Measurements from ENCODE around the gene SCO2. TPM values are rescaled to one million over a fixed set of nuclear protein-coding genes. Genes with fewer than 3 reads are reported as not detected.
A peak's percentile ranks its signal among the peaks of the same experiment; 100 is the strongest.

The SCO2 gene
- total and polyA plus RNA-seq, 2 of the 13 experiments (the other 11 are each of a cell fraction or from before 2014, with no cell fraction given) = 0.32 to 3.7 TPM

DNA sequence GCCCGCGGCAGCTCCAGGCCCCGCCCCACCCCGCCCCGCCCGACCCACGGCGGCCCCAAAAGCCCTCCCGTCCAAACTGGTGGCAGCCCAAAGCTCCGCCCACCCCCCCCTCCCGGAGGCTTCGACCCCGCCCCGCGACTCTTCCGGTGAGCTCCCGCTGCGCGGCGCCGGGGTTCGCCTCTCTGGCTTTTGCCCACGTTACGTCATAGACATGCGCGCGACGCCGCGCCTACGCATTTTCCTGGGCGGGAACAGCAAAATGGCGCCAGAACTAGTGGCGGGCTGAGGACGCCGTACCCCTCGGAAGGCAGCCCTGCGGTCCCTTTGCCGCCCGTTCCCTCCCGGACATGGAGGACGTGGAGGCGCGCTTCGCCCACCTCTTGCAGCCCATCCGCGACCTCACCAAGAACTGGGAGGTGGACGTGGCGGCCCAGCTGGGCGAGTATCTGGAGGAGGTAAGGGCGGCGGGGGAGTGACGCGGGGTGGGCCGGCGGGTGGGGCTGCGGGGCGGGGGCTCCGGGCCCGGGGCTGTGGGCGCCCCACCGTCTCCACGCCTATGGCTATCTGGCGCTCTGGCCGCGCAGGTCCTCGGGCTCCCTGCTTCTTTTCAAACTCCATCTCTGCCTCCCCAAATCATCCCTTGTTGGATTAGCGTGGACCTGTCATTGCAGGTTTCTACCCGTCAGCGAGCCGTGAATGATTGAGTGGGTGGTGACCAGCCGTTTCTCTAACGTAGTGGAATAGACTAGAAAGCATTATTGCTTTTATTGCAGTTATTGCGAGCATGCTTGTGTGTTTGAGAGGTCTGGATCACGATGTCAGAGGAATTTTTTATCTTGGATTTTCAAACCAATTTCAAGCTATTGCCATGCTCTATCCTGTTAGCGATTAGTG is 17.2 kb downstream of the SCO2 start, which contains the start of gene NCAPH2 (continued):
- TF ChIP-seq ZNF75D (CRISPR knock-in tag; IDR thresholded peaks at IDR 0.05; ENCODE audit: borderline replicate concordance) (no peak), MEF2D (CRISPR knock-in tag; IDR thresholded peaks at IDR 0.05) (0 out of 2 replicates have a peak, but pooled peaks have one; percentile 36), IRF2 (CRISPR knock-in tag; IDR thresholded peaks at IDR 0.05) (peak; percentile 65), CEBPB (IDR thresholded peaks at IDR 0.05; ENCODE audit: borderline replicate concordance, low read depth, low read length) (peak; percentile 68; the same call in 1 of the 2 replicates), GPN1 (CRISPR knock-in tag; IDR thresholded peaks at IDR 0.05; ENCODE audit: borderline replicate concordance) (no peak), POLR2G (IDR thresholded peaks at IDR 0.05; ENCODE audit: low read depth, low read length) (peak; percentile 58), ZNF746 (CRISPR knock-in tag; IDR thresholded peaks at IDR 0.05) (peak; percentile 51; the same call in 1 of the 2 replicates), TMF1 (CRISPR knock-in tag; IDR thresholded peaks at IDR 0.05; ENCODE audit: low read depth) (peak; percentile 84), AGO2 (optimal IDR thresholded peaks at IDR 0.05; ENCODE audit: low read depth, low read length) (no peak), HMG20A (CRISPR knock-in tag; IDR thresholded peaks at IDR 0.05; ENCODE audit: borderline replicate concordance) (no peak), FOSL2 (CRISPR knock-in tag; IDR thresholded peaks at IDR 0.05) (peak; percentile 37), DMAP1 (CRISPR knock-in tag; IDR thresholded peaks at IDR 0.05) (peak; percentile 64), YEATS4 (CRISPR knock-in tag; IDR thresholded peaks at IDR 0.05; ENCODE audit: borderline replicate concordance) (peak; percentile 39; the same call in 1 of the 2 replicates), RFX1 (IDR thresholded peaks at IDR 0.05) (no peak), ZNF749 (CRISPR knock-in tag; IDR thresholded peaks at IDR 0.05; ENCODE audit: borderline replicate concordance) (no peak), SALL1 (CRISPR knock-in tag; IDR thresholded peaks at IDR 0.05) (peak; percentile 79), ZNF451 (CRISPR knock-in tag; IDR thresholded peaks at IDR 0.05) (0 out of 2 replicates have a peak, but pooled peaks have one; percentile 33), POLR2A (IDR thresholded peaks at IDR 0.05; ENCODE audit: insufficient read depth in 1 of 2, low read depth in 2 of 2, low read length in 2 of 2) (peak; percentile 81 to 87), FOXM1 (CRISPR knock-in tag; IDR thresholded peaks at IDR 0.05) (no peak), ZNF225 (CRISPR knock-in tag; IDR thresholded peaks at IDR 0.05) (peak; percentile 51; the same call in 1 of the 2 replicates), TARDBP (CRISPR knock-in tag; IDR thresholded peaks at IDR 0.05) (peak; percentile 71; the same call in 1 of the 2 replicates)
- TF ChIP-seq, protein P1, sequence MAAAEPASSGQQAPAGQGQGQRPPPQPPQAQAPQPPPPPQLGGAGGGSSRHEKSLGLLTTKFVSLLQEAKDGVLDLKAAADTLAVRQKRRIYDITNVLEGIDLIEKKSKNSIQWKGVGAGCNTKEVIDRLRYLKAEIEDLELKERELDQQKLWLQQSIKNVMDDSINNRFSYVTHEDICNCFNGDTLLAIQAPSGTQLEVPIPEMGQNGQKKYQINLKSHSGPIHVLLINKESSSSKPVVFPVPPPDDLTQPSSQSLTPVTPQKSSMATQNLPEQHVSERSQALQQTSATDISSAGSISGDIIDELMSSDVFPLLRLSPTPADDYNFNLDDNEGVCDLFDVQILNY (CRISPR knock-in tag; conservative IDR thresholded peaks at IDR 0.05) = peak; percentile 97
- TF ChIP-seq, protein P2, sequence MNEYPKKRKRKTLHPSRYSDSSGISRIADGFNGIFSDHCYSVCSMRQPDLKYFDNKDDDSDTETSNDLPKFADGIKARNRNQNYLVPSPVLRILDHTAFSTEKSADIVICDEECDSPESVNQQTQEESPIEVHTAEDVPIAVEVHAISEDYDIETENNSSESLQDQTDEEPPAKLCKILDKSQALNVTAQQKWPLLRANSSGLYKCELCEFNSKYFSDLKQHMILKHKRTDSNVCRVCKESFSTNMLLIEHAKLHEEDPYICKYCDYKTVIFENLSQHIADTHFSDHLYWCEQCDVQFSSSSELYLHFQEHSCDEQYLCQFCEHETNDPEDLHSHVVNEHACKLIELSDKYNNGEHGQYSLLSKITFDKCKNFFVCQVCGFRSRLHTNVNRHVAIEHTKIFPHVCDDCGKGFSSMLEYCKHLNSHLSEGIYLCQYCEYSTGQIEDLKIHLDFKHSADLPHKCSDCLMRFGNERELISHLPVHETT (CRISPR knock-in tag; conservative IDR thresholded peaks at IDR 0.05) = peak; percentile 78
- TF ChIP-seq, protein P3, sequence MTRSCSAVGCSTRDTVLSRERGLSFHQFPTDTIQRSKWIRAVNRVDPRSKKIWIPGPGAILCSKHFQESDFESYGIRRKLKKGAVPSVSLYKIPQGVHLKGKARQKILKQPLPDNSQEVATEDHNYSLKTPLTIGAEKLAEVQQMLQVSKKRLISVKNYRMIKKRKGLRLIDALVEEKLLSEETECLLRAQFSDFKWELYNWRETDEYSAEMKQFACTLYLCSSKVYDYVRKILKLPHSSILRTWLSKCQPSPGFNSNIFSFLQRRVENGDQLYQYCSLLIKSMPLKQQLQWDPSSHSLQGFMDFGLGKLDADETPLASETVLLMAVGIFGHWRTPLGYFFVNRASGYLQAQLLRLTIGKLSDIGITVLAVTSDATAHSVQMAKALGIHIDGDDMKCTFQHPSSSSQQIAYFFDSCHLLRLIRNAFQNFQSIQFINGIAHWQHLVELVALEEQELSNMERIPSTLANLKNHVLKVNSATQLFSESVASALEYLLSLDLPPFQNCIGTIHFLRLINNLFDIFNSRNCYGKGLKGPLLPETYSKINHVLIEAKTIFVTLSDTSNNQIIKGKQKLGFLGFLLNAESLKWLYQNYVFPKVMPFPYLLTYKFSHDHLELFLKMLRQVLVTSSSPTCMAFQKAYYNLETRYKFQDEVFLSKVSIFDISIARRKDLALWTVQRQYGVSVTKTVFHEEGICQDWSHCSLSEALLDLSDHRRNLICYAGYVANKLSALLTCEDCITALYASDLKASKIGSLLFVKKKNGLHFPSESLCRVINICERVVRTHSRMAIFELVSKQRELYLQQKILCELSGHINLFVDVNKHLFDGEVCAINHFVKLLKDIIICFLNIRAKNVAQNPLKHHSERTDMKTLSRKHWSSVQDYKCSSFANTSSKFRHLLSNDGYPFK (CRISPR knock-in tag; IDR thresholded peaks at IDR 0.05; ENCODE audit: borderline replicate concordance) = peak; percentile 43; the same call in 1 of the 2 replicates
- TF ChIP-seq, protein P4, sequence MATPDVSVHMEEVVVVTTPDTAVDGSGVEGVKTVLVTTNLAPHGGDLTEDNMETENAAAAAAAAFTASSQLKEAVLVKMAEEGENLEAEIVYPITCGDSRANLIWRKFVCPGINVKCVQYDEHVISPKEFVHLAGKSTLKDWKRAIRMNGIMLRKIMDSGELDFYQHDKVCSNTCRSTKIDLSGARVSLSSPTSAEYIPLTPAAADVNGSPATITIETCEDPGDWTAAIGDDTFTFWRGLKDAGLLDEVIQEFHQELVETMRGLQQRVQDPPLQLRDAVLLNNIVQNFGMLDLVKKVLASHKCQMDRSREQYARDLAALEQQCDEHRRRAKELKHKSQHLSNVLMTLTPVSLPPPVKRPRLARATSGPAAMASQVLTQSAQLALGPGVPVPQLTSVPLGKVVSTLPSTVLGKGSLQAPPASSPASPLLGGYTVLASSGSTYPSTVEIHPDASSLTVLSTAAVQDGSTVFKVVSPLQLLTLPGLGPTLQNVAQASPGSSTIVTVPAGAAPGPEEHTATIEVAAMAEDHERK (CRISPR knock-in tag; IDR thresholded peaks at IDR 0.05; ENCODE audit: low read depth) = peak; percentile 74; the same call in 1 of the 2 replicates

Measured in HepG2 (cell line).